Suppressor macrophage treated with lipopolysaccharide for 4 hours (primary cell): ENCODE results near the gene POU6F1.

Experiments used
- DNase-seq: peaks from one replicate; pipeline ENCODE4 v3.0.0-alpha.2; 2020

Gene POU6F1

DNA sequence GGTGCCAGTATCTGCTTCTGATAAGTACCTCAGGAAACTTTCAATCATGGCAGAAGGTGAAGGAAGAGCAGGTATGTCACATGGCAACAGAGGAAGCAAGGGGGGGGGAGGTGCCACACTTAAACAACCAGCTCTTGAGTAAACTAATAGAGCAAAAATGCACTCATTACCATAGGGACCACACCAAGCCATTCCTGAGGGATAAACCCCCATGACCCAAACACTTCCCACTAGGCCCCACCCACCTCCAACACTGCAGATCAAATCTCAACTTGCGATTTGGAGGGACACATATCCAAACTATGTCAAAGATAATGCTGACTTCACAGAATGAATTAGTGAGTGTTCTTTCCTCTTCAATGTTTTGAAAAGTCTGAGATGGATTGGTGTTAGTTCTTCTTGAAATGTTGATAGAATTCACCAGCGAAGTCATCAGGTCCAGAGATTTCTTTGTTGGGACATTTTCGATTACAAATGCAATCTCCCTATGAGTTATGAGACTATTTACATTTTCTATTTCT is 61.6 kb downstream of the POU6F1 start:
- no peak for DNase-seq

DNA sequence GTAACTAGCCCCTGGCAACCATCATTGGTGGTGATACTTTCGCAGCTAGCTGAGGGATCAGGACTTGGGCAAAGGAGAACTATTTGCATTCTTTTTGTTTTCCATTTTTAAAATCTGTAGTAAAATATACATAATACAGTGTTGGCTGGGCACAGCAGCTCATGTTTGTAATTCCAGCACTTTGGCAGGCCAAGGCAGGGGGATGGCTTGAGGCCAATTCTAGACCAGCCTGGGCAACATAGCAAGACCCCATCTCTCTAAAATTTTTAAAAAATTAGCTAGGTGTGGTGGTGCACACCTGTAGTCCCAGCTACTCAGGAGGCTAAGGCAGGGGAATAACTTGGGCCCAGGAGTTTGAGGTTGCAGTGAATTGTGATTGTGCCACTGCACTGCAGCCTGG is 64.9 kb downstream of the POU6F1 start:
- no peak for DNase-seq

DNA sequence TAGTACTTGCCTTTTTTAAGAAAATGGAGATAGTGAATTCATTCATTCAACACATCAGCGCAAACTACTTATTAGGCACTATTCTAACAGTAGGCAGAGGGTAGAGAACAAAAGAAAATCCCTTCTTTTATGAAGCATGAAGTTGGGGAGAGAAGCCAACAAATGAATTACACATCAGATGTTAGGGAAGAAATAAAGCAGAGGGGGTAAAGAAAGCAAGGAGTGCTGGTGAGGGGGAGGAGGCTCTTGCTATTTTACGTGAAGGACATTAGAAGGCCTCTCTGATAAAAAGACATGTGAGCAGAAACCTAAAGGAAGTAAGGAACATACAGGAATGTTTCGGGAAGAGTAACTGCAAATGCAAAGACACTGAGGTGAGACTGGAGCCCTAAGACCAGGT is 67.1 kb downstream of the POU6F1 start:
- DNase-seq, result no peak

DNA sequence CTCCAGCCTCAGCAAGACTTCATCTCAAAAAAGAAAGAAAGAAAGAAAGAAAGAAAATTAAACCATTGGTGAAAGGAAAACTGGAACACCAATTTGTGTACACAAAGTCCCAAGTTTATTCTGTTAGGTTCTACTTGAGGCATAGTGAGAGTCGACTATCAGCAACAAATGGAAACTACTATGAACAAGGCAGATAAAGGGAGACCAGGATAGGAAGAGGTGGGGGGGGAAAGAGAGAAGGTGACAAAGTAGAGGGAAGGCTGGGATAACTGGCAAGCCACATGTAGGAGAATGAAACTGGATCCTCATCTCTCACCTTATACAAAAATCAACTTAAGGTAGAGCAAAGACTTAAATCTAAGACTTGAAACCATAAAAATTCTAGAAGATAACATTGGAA is 70.6 kb downstream of the POU6F1 start:
- no peak for DNase-seq

DNA sequence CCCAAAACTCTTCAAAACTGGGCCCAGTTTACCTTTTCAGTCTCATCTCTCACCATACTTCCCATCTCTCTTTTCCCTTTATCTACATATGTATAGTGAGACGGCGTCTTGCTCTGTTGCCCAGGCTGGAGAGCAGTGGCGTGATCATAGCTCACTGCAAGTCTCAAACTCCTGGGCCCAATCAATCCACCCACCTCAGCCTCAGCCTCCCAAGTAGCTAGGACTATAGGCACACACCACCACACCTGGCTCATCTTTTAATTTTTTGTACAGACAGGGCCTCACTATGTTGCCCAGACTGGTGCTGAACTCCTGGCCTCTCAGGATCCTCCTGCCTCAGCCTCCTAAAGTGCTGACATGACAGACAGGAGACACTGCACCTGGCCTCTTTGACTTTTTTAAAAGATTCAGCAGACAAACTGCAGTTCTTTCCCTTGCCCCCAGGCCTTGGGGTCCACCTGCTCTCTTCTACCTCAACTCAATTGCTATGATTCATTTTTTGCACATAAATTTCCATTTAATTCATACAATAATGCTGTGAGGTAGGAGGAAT is 78.5 kb downstream of the POU6F1 start:
- DNase-seq, result no peak
